Breast epithelium (tissue), 3 donors: Measurements from ENCODE around the gene NFATC4.

Experiments used
- CTCF ChIP-seq, 3 donors: fragments of 450-650 bp; IDR thresholded peaks; one replicate each; pipeline ENCODE4 v1.5.1; 2016 to 2017; ENCODE audit warnings: antibody characterized with exemption in 3 of 3, mild to moderate bottlenecking in 3 of 3, moderate library complexity in 3 of 3
- POLR2A ChIP-seq: fragments of 450-650 bp; IDR thresholded peaks from one replicate; pipeline ENCODE4 v1.6.1; 2016; ENCODE audit warnings: antibody characterized with exemption, mild to moderate bottlenecking, moderate library complexity

DNA sequence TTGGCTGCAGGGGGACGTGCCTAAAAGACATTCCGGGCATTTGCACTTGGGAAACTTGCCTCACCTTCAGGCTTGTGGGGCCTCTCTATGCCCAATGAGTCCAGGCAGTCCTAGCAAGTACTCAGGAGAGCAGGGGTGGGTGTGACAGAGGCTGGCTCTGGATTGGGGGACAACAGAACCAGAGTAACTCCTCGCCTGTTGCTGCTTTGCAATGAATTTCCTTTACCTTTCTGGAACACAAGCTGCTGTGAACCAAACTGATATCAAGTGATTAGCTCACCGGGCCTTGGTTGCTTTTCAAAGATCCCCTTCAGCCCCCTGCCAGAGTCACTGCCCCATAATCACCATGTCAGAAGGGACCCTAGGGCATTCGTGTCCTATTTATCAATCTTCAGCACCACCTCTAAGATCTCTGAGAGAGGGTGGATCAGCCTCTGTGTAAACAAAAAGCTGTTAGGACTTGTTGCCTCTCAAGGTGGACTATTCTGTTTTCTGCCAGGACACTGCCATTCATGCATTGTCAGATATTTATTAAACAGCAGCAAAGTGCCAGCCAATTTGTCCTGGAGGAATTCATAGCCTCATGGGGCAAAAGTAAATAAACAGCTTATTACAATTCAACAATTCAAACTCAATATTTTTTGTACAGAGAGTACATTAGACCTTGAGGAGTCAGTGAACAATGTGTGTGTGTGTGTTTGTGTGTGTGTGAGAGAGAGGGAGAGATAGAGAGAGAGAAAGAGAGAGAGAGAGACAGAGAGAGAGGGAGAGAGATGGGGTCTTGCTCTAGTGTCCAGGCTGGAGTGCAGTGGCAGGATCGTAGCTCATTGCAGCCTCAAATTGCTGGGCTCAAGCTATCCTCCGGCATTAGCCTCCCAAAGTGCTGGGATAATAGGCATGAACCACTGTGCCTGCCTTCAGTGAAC, 11.3 kb downstream of the NFATC4 start:
- TF ChIP-seq CTCF (IDR thresholded peaks at IDR 0.05): no peak
- no peak for TF ChIP-seq POLR2A
